Kidney (tissue), 14 donors: ENCODE data around the gene PCNX3. TPM values are rescaled to one million over a fixed set of nuclear protein-coding genes. Genes with fewer than 3 reads are reported as not detected.
"Not testable (repeated sequence)": the region's sequence is repeated elsewhere in the genome, so short reads cannot be mapped to it uniquely, and the experiment has no call there.

ENCODE experiments used
- DNase-seq, 5 donors: peaks; one replicate each; pipeline ENCODE4 v3.0.0-alpha.2; 2013 to 2020
- FAIRE-seq: peaks from 2 replicates; lab custom pipeline; 2012; peaks lifted over from hg19 to GRCh38; lab: Jason Lieb, UNC
- H3K27ac ChIP-seq, 2 donors: one replicate each; pipeline ENCODE4 v1.7.0; 2013; ENCODE audit warnings: low read depth in 2 of 2, low read length in 2 of 2, inconsistent platforms in 1 of 2
- H3K27me3 ChIP-seq: one replicate; pipeline ENCODE4 v1.7.1; 2013; ENCODE audit warnings: low read length, inconsistent platforms; ENCODE audit not compliant: control insufficient read depth, insufficient read depth
- H3K36me3 ChIP-seq, 3 donors: one replicate each; pipeline versions ENCODE4 v1.7.0 to v1.7.1; 2013; ENCODE audit warnings: low read length in 3 of 3, control low read depth in 1 of 3, inconsistent platforms in 1 of 3; ENCODE audit not compliant: insufficient read depth in 3 of 3, control insufficient read depth in 2 of 3
- H3K4me1 ChIP-seq, 3 donors: one replicate each; pipeline versions ENCODE4 v1.7.0 to v1.7.1; 2013; ENCODE audit warnings: low read length in 3 of 3, inconsistent platforms in 1 of 3, low read depth in 1 of 3; ENCODE audit not compliant: control insufficient read depth in 2 of 3, insufficient read depth in 2 of 3
- H3K4me3 ChIP-seq, 3 donors: one replicate each; pipeline versions ENCODE4 v1.7.0 to v1.8.1; 2013; ENCODE audit warnings: low read length in 3 of 3, control low read depth in 1 of 3, inconsistent platforms in 1 of 3
- H3K9ac ChIP-seq, 3 donors: one replicate each; pipeline versions ENCODE4 v1.7.0 to v1.7.1; 2013; ENCODE audit warnings: low read length in 3 of 3, control low read depth in 1 of 3, inconsistent platforms in 1 of 3
- H3K9me3 ChIP-seq, 3 donors: one replicate each; pipeline versions ENCODE4 v1.7.0 to v1.7.1; 2013; ENCODE audit warnings: low read length in 3 of 3, control low read depth in 1 of 3, inconsistent platforms in 1 of 3; ENCODE audit not compliant: control insufficient read depth in 2 of 3, insufficient read depth in 1 of 3
- intact Hi-C: fragments of 100-400 bp; cut with DNase I; formaldehyde crosslinking; loops from one replicate; pipeline ENCODE4 v1.11.1; 2022
- polyA plus RNA-seq: library from polyadenylated mRNA; stranded (reverse); fragments of 350-450 nt; fragmentation: Illumina TruSeq; extraction: RNeasy Lipid Tissue Mini Kit (QIAGEN cat#74804); gene quantifications from one replicate; pipeline ENCODE4 v1.2.3, GENCODE V29; 2014; ENCODE audit warnings: low read depth, low replicate concordance; ENCODE audit not compliant: insufficient read depth
- total RNA-seq: library from RNA; stranded (reverse); fragmentation: NEBNext Ultra II Directional; extraction: Animal tissue kit (Norgen Biotek cat#: 25700); gene quantifications from one replicate; pipeline ENCODE4 v1.2.1, GENCODE V29; 2021
- TF ChIP-seq, protein P1 (sequence below): IDR thresholded peaks from 3 replicates; pipeline ENCODE4 v1.5.1; 2012; ENCODE audit warnings: mild to moderate bottlenecking, moderate library complexity, borderline replicate concordance; ENCODE audit not compliant: insufficient read depth; ENCODE audit errors: extremely low read depth
- donor health status: control.
- donor health status: control.
- donor health status: control.
- donor health status: control.
- donor health status: control.
- donor health status: DM: yes; HTN: yes; CAD: no.
- donor health status: Normal renal cell carcinoma (clear cell type).

Gene PCNX3
- total and polyA plus RNA-seq, 2 donors from 2014 or later: 13.6 to 44.4 TPM

DNA sequence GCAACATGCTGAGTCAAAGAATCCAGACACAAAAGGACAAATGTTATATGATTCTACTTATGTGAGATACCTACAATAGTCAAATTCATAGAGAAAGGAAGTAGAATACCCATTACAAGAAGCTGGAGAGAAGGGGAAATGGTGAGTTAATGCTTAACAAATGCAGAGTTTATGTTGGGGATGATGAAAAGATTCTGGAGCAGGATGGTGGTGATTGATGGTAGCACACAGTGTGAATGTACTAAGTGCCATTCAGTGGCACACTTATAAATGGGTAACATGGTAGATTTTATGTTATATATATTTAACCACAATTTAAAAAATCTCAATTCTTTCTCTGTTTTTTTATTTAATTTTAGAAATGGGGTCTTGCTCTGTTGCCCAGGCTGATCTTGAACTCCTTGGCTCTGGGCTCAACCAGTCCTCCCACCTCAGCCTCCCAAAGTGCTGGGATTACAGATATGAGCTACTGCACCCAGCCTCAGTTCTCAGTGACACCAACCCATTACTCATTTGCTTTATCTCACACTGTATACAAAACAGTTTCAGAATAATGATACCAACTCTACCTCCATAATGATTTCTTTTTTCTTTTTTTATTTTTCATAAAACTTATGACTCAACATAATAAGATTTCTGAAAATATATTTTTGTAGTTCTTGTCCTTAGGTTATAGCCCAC lies 56.7 kb downstream of the PCNX3 start:
- TF ChIP-seq, protein P1, sequence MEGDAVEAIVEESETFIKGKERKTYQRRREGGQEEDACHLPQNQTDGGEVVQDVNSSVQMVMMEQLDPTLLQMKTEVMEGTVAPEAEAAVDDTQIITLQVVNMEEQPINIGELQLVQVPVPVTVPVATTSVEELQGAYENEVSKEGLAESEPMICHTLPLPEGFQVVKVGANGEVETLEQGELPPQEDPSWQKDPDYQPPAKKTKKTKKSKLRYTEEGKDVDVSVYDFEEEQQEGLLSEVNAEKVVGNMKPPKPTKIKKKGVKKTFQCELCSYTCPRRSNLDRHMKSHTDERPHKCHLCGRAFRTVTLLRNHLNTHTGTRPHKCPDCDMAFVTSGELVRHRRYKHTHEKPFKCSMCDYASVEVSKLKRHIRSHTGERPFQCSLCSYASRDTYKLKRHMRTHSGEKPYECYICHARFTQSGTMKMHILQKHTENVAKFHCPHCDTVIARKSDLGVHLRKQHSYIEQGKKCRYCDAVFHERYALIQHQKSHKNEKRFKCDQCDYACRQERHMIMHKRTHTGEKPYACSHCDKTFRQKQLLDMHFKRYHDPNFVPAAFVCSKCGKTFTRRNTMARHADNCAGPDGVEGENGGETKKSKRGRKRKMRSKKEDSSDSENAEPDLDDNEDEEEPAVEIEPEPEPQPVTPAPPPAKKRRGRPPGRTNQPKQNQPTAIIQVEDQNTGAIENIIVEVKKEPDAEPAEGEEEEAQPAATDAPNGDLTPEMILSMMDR: no peak
- H3K4me1 ChIP-seq: no peaks in the 10 kb centered on the region
- no peaks in the 10 kb centered on the region for H3K27me3 ChIP-seq
- H3K36me3 ChIP-seq: no peaks in the 10 kb centered on the region
- intact Hi-C loops: no loop called here
- peak; percentile 41 for FAIRE-seq
- H3K9ac ChIP-seq: no peak overlapping the region
- no peak overlapping the region for H3K27ac ChIP-seq
- no peak overlapping the region for H3K4me3 ChIP-seq
- DNase-seq: no peak
- H3K9me3 ChIP-seq: no peaks in the 10 kb centered on the region

DNA sequence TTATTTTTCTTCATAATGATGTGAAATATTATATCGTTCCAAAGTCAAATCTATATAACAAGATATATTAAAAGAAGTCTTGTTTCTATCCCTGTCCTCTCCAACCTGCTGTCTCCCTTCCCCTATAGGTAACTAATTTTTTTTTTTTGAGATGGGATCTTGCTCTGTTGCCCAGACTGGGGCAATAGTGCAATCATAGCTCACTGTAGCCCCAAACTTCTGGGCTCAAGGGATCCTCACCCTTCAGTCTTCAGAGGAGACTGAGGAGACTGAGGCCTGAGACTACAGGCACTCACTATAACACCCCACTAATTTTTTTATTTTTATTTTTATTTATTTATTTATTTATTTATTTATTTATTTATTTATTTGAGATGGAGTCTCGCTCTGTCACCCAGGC lies 57.4 kb downstream of the PCNX3 start:
- Histone ChIP-seq H3K27me3 (no peaks in the 10 kb centered on the region), H3K4me1 (no peaks in the 10 kb centered on the region), H3K4me3 (no peak overlapping the region), H3K36me3 (no peaks in the 10 kb centered on the region), H3K9me3 (no peaks in the 10 kb centered on the region), H3K27ac (no peak overlapping the region), H3K9ac (no peak overlapping the region)
- no peak for FAIRE-seq
- no peak for DNase-seq
- intact Hi-C loops: no loop called here
- TF ChIP-seq, protein P1: no peak

DNA sequence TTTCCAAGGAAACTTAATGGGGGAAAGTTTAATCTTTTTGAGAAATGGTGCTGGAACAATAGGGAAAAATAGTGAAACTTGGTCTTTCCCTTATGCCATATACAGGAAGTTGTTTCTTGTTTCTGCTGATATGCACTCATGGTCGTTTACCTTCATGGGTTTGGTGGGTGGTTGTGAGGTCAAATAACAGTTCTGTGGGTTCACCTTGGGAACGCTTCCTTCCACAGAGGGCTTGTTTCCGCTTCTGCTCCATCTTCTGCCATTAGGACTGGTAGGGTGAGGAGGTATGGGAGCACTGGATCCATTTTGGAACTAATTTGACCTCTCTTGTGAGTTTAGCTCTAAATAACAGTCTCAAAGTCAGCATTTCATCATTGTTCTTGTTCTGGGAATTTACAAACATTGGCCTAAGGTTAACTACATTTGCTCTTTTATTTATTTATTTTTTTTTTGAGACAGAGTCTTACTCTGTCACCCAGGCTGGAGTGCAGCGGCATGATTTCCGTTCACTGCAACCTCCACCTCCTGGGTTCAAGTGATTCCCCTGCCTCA lies 64.7 kb downstream of the PCNX3 start:
- TF ChIP-seq, protein P1: no peak
- H3K9ac ChIP-seq: no peak overlapping the region
- H3K4me3 ChIP-seq: no peak overlapping the region
- H3K4me1 ChIP-seq: no peaks in the 10 kb centered on the region
- DNase-seq: no peak
- no peaks in the 10 kb centered on the region for H3K9me3 ChIP-seq
- H3K27ac ChIP-seq: no peak overlapping the region
- H3K36me3 ChIP-seq: no peaks in the 10 kb centered on the region
- FAIRE-seq: no peak
- intact Hi-C loops: no loop called here
- H3K27me3 ChIP-seq: no peaks in the 10 kb centered on the region

DNA sequence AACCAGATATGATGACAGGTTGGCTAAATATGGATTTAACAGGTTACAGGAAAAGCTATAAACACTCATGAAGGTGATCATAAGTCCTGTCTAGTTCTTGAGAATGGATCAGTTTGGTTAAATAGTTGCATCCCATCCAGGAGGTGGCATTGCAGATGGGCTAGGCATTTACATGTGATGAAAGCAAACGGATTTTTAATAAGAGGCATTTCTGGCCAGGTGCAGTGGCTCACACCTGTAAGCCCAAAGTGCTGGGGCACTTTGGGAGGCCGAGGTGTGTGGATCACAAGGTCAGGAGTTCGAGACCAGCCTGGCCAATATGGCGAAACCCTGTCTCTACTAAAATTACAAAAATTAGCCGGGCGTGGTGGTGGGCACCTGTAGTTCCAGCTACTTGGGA lies 67.9 kb downstream of the PCNX3 start:
- H3K27me3 ChIP-seq, H3K36me3 ChIP-seq, H3K27ac ChIP-seq, H3K4me3 ChIP-seq, H3K9me3 ChIP-seq, intact Hi-C loops, DNase-seq, H3K9ac ChIP-seq, H3K4me1 ChIP-seq, FAIRE-seq: not testable (repeated sequence)
